Type B pancreatic cell (in vitro differentiated cells): ENCODE measurements around the gene CDK14. TPM values are rescaled to one million over a fixed set of nuclear protein-coding genes. Genes with fewer than 3 reads are reported as not detected.

ENCODE experiments used
- DNase-seq: peaks from one replicate; pipeline ENCODE4 v3.0.0; 2021; ENCODE audit warnings: mixed read lengths; ENCODE audit not compliant: unreplicated experiment; ENCODE audit errors: extremely low spot score
- H3K27ac Mint-ChIP-seq: 2 replicates; pipeline ENCODE4 v1.8.0; 2021; ENCODE audit warnings: mild to moderate bottlenecking, mixed read lengths
- H3K27me3 Mint-ChIP-seq: 2 replicates; pipeline ENCODE4 v1.8.0; 2021; ENCODE audit warnings: mixed read lengths
- H3K36me3 Mint-ChIP-seq: 2 replicates; pipeline ENCODE4 v1.8.0; 2021; ENCODE audit warnings: mixed read lengths
- H3K4me1 Mint-ChIP-seq: one replicate; pipeline ENCODE4 v1.8.0; 2021; ENCODE audit warnings: mixed read lengths; ENCODE audit not compliant: unreplicated experiment
- H3K4me3 Mint-ChIP-seq: 2 replicates; pipeline ENCODE4 v1.8.0; 2021; ENCODE audit warnings: mild to moderate bottlenecking, mixed read lengths
- H3K9me3 Mint-ChIP-seq: 2 replicates; pipeline ENCODE4 v1.8.0; 2021; ENCODE audit warnings: mixed read lengths
- CTCF ChIP-seq: fragments of 200-600 bp; sonication (generic); conservative IDR thresholded peaks from 2 replicates; pipeline ENCODE4 v1.5.0; 2021; ENCODE audit warnings: antibody characterized with exemption, mild to moderate bottlenecking
- total RNA-seq: library from RNA; stranded (reverse); gene quantifications from 2 replicates; pipeline ENCODE4 v1.2.1, GENCODE V29; 2021; ENCODE audit warnings: low replicate concordance

CDK14 gene
- total RNA-seq, 1 donor from 2014 or later = 43.5 TPM

GRCh38 chr7:90736316-90736715, 140.2 kb downstream of the CDK14 start:
- peaks cover 25% of the 10 kb centered on the region for H3K36me3 Mint-ChIP-seq
- peaks cover 6% of the 10 kb centered on the region for H3K9me3 Mint-ChIP-seq
- no peaks in the 10 kb centered on the region for H3K4me1 Mint-ChIP-seq
- no peaks in the 10 kb centered on the region for H3K27me3 Mint-ChIP-seq
- no peak overlapping the region for H3K4me3 Mint-ChIP-seq
- no peak overlapping the region for H3K27ac Mint-ChIP-seq
- no peak for TF ChIP-seq CTCF
- no peak for DNase-seq

- TF ChIP-seq CTCF = no peak
- H3K27me3 Mint-ChIP-seq = no peaks in the 10 kb centered on the region
- H3K27ac Mint-ChIP-seq = no peak overlapping the region
- H3K4me1 Mint-ChIP-seq = no peaks in the 10 kb centered on the region
- H3K36me3 Mint-ChIP-seq = peaks cover 19% of the 10 kb centered on the region
- no peak for DNase-seq
- peaks cover 6% of the 10 kb centered on the region for H3K9me3 Mint-ChIP-seq
- H3K4me3 Mint-ChIP-seq = no peak overlapping the region
Observed at GRCh38 chr7:90736968-90737939, 141.1 kb downstream of the CDK14 start.

- H3K9me3 Mint-ChIP-seq = peaks cover 6% of the 10 kb centered on the region
- H3K27ac Mint-ChIP-seq = no peak overlapping the region
- no peaks in the 10 kb centered on the region for H3K4me1 Mint-ChIP-seq
- H3K27me3 Mint-ChIP-seq = no peaks in the 10 kb centered on the region
- H3K36me3 Mint-ChIP-seq = peaks cover 11% of the 10 kb centered on the region
- TF ChIP-seq CTCF = no peak
- no peak for DNase-seq
- no peak overlapping the region for H3K4me3 Mint-ChIP-seq
Observed at GRCh38 chr7:90738249-90738648, 142.1 kb downstream of the CDK14 start.

GRCh38 chr7:90739716-90740115, 143.6 kb downstream of the CDK14 start:
- Mint-ChIP-seq H3K4me1 (no peaks in the 10 kb centered on the region), H3K4me3 (no peak overlapping the region), H3K27ac (no peak overlapping the region)

GRCh38 chr7:90740386-90740785, 144.3 kb downstream of the CDK14 start:
- Mint-ChIP-seq H3K4me1 (no peaks in the 10 kb centered on the region), H3K4me3 (no peak overlapping the region), H3K27ac (no peak overlapping the region)

More at GRCh38 chr7:90739716-90740115, 143.6 kb downstream of the CDK14 start:
- Mint-ChIP-seq H3K9me3 (no peaks in the 10 kb centered on the region), H3K27me3 (no peaks in the 10 kb centered on the region), H3K36me3 (no peaks in the 10 kb centered on the region)
- TF ChIP-seq CTCF = no peak
- DNase-seq = no peak

More at GRCh38 chr7:90740386-90740785, 144.3 kb downstream of the CDK14 start:
- H3K36me3 Mint-ChIP-seq = no peaks in the 10 kb centered on the region
- no peak for DNase-seq
- no peaks in the 10 kb centered on the region for H3K9me3 Mint-ChIP-seq
- no peaks in the 10 kb centered on the region for H3K27me3 Mint-ChIP-seq
- TF ChIP-seq CTCF = no peak
